ENCODE results near the gene KRTAP4-5. TPM values are rescaled to one million over a fixed set of nuclear protein-coding genes. Genes with fewer than 3 reads are reported as not detected.
"Not testable (repeated sequence)": the region's sequence is repeated elsewhere in the genome, so short reads cannot be mapped to it uniquely, and the experiment has no call there.

KRTAP4-5 gene
- polyA plus RNA-seq, 1 experiment, result not detected

- no peak for TF ChIP-seq CTCF (IDR thresholded peaks at IDR 0.05; ENCODE audit: low read depth, low read length)
- ChIA-PET CTCF (no interaction called here), POLR2A (no interaction called here)
- H3K9me3 ChIP-seq (ENCODE audit: control insufficient read depth, insufficient read depth, low read length), result no peaks in the 10 kb centered on the region
- H3K27me3 ChIP-seq (ENCODE audit: control insufficient read depth, insufficient read depth, low read length), result no peaks in the 10 kb centered on the region
- H3K4me3 ChIP-seq (ENCODE audit: low read depth, low read length), result no peak overlapping the region
- DNase-seq (ENCODE audit: low read depth, low spot score), result no peak
- H3K27ac ChIP-seq (ENCODE audit: low read depth, low read length), result no peak overlapping the region
These were observed 30.9 kb downstream of the KRTAP4-5 start for GRCh38 chr17:41118721-41119120.

- H3K27ac ChIP-seq (ENCODE audit: low read depth, low read length); CTCF ChIA-PET; H3K4me3 ChIP-seq (ENCODE audit: low read depth, low read length): not testable (repeated sequence)
These were observed 31.7 kb downstream of the KRTAP4-5 start, which contains the start of gene KRTAP4-11 for GRCh38 chr17:41117846-41118386. KRTAP4-11 (minus strand) TSS chr17:41118373; CDS start chr17:41118315, 58 bp downstream.

GRCh38 chr17:41116297-41116696 lies 33.3 kb downstream of the KRTAP4-5 start:
- CTCF ChIA-PET, result no interaction called here

More at GRCh38 chr17:41117846-41118386, 31.7 kb downstream of the KRTAP4-5 start, which contains the start of gene KRTAP4-11:
- POLR2A ChIA-PET; H3K9me3 ChIP-seq (ENCODE audit: control insufficient read depth, insufficient read depth, low read length); DNase-seq (ENCODE audit: low read depth, low spot score); H3K27me3 ChIP-seq (ENCODE audit: control insufficient read depth, insufficient read depth, low read length): not testable (repeated sequence)

GRCh38 chr17:41111151-41111885 lies 38.3 kb downstream of the KRTAP4-5 start:
- ChIA-PET CTCF (no interaction called here), POLR2A (no interaction called here)
- Histone ChIP-seq H3K4me3 (ENCODE audit: low read depth, low read length) (no peak overlapping the region), H3K9me3 (ENCODE audit: control insufficient read depth, insufficient read depth, low read length) (no peaks in the 10 kb centered on the region), H3K27ac (ENCODE audit: low read depth, low read length) (no peak overlapping the region), H3K27me3 (ENCODE audit: control insufficient read depth, insufficient read depth, low read length) (no peaks in the 10 kb centered on the region)
- no peak for TF ChIP-seq CTCF (IDR thresholded peaks at IDR 0.05; ENCODE audit: low read depth, low read length)
- DNase-seq (ENCODE audit: low read depth, low spot score), result no peak

More at GRCh38 chr17:41116297-41116696, 33.3 kb downstream of the KRTAP4-5 start:
- TF ChIP-seq CTCF (IDR thresholded peaks at IDR 0.05; ENCODE audit: low read depth, low read length), result no peak
- Histone ChIP-seq H3K9me3 (ENCODE audit: control insufficient read depth, insufficient read depth, low read length) (no peaks in the 10 kb centered on the region), H3K27me3 (ENCODE audit: control insufficient read depth, insufficient read depth, low read length) (no peaks in the 10 kb centered on the region), H3K4me3 (ENCODE audit: low read depth, low read length) (no peak overlapping the region), H3K27ac (ENCODE audit: low read depth, low read length) (no peak overlapping the region)
- POLR2A ChIA-PET, result no interaction called here
- DNase-seq (ENCODE audit: low read depth, low spot score), result no peak

GRCh38 chr17:41108728-41109386 lies 40.8 kb downstream of the KRTAP4-5 start:
- CTCF ChIA-PET, result interaction anchor here (1.5 kb wide), 1 partner anchor 18 kb away, joined by 3 read pairs; no protein-coding TSS in a partner anchor
- POLR2A ChIA-PET, result interaction anchor here (0.7 kb wide), 1 partner anchor 37 kb away, joined by 3 read pairs; no protein-coding TSS in a partner anchor
- not testable (repeated sequence) for H3K4me3 ChIP-seq (ENCODE audit: low read depth, low read length); H3K27me3 ChIP-seq (ENCODE audit: control insufficient read depth, insufficient read depth, low read length); H3K9me3 ChIP-seq (ENCODE audit: control insufficient read depth, insufficient read depth, low read length); H3K27ac ChIP-seq (ENCODE audit: low read depth, low read length); DNase-seq (ENCODE audit: low read depth, low spot score)
